ENCODE results near the gene RBM48. TPM values are rescaled to one million over a fixed set of nuclear protein-coding genes. Genes with fewer than 3 reads are reported as not detected.

Gene RBM48
- 14.6 TPM for total RNA-seq (2021; ENCODE audit: unreplicated experiment)
- 8.0 and 11.5 TPM in 2 replicates for polyA plus RNA-seq (2012)
- percentile 85 among the genes with signal in this experiment for Bru-seq, nascent RNA
- BruChase-seq, experiment 1, labeled RNA remaining after a 6-hour chase: percentile 69 among the genes with signal in this experiment
- percentile 84 among the genes with signal in this experiment for BruChase-seq, experiment 2, labeled RNA remaining after a 2-hour chase
- long read RNA-seq, transcript RBM48-201 (5 exons, 1,742 nt): major isoform, 14 of 37 reads
- long read RNA-seq, partial matches to known transcripts: 1 of 37 reads
- long read RNA-seq, other reads (novel, unspliced or antisense): 21 of 37 reads

- Histone ChIP-seq H2AFZ (ENCODE audit: low read depth, low read length, poor library complexity, severe bottlenecking) (peak within 1 kb of the TSS; percentile 51), H3K9me3 (ENCODE audit: control insufficient read depth in 1 of 2, insufficient read depth in 1 of 2, low read depth in 1 of 2, low read length in 2 of 2) (no peaks in the 10 kb centered on the region), H3K27ac (ENCODE audit: low read depth, low read length) (peak within 1 kb of the TSS; percentile 79), H3K9ac (ENCODE audit: low read length) (peak within 1 kb of the TSS; percentile 91), H3K4me2 (ENCODE audit: low read length) (peak within 1 kb of the TSS; percentile 88), H3K36me3 (ENCODE audit: control insufficient read depth in 1 of 2, insufficient read depth in 2 of 2, low read length in 2 of 2) (peaks cover 8 to 17% of the 10 kb centered on the region in 2 experiments; a peak in 3 of 4 replicates), H3K9me2 (ENCODE audit: insufficient read depth) (no peaks in the 10 kb centered on the region), H4K20me1 (ENCODE audit: insufficient read depth) (no peaks in the 10 kb centered on the region), H3K4me1 (ENCODE audit: control insufficient read depth in 1 of 2, insufficient read depth in 2 of 2, low read length in 2 of 2) (peaks cover 5 to 12% of the 10 kb centered on the region in 2 experiments; a peak in 3 of 4 replicates), H3K4me3 (replicated peaks in 1 of 2; ENCODE audit: low read depth in 1 of 2, low read length in 2 of 2) (peak within 1 kb of the TSS; percentile 83 to 85), H3K79me2 (ENCODE audit: insufficient read depth, low read length) (peaks cover 43% of the 10 kb centered on the region), H3K27me3 (ENCODE audit: insufficient read depth, low read length) (no peaks in the 10 kb centered on the region)
- no TSS peak for BruUV-seq (replicated peaks)
- ChIA-PET POLR2A (interaction anchor here (0.9 kb wide), 2 partner anchors 14 to 62 kb away, joined by 4 read pairs; partner anchors contain the start of gene FAM133B), RAD21 (ENCODE audit: low non-redundant PET in 1 of 2, low total read pairs in 2 of 2, uncharacterized antibody in 2 of 2, unreplicated experiment in 2 of 2) (interaction anchor here (0.7 kb wide), 2 partner anchors 38 to 1184 kb away, joined by 3 read pairs; no protein-coding TSS in a partner anchor), CTCF (interaction anchor here (0.7 to 1.3 kb wide), 5 partner anchors 11 to 82 kb away, joined by 3 to 6 read pairs (median 4); partner anchors contain the start of genes FAM133B and GATAD1)
- intact Hi-C loops (cut with micrococcal nuclease): loop anchor here (5.0 kb wide), 2 partner anchors 304 to 704 kb away; partner anchors contain the start of gene VPS50
- DNase-seq (ENCODE audit: low read depth, low spot score) (peak; percentile 99), ATAC-seq (peak; percentile 95)
- TF ChIP-seq ZFX (IDR thresholded peaks at IDR 0.05) (peak; percentile 79), CBX3 (IDR thresholded peaks at IDR 0.05; ENCODE audit: low read depth) (peak; percentile 94), EGR1 (IDR thresholded peaks at IDR 0.05; ENCODE audit: low read depth) (peak; percentile 74), JUND (IDR thresholded peaks at IDR 0.05) (no peak), CTCF (IDR thresholded peaks at IDR 0.05 in 2 of 3, conservative IDR thresholded peaks at IDR 0.05 in 1 of 3; ENCODE audit: borderline replicate concordance in 1 of 3, insufficient read depth in 1 of 3, low read depth in 2 of 3, low read length in 2 of 3) (peak in 2 of 3 experiments; percentile 12 to 53; a peak in 2 of 6 replicates), ZBTB33 (IDR thresholded peaks at IDR 0.05; ENCODE audit: extremely low read depth, insufficient replicate concordance, low read length) (peak; percentile 58), ZNF274 (IDR thresholded peaks at IDR 0.05; ENCODE audit: low read depth, low read length) (no peak), TCF7L2 (IDR thresholded peaks at IDR 0.05; ENCODE audit: borderline replicate concordance, extremely low read depth, insufficient read depth, insufficient read length) (peak; percentile 97), SP1 (IDR thresholded peaks at IDR 0.05; ENCODE audit: low read depth) (peak; percentile 98), RAD21 (IDR thresholded peaks at IDR 0.05; ENCODE audit: low read depth) (no peak), MAX (IDR thresholded peaks at IDR 0.05) (peak; percentile 78), POLR2AphosphoS5 (IDR thresholded peaks at IDR 0.05; ENCODE audit: low read depth, low read length) (peak; percentile 74), EZH2 (IDR thresholded peaks at IDR 0.05) (no peak), SRF (IDR thresholded peaks at IDR 0.05; ENCODE audit: low read depth) (peak; percentile 91), YY1 (IDR thresholded peaks at IDR 0.05; ENCODE audit: extremely low read depth, insufficient replicate concordance, low read depth, low read length) (peak; percentile 99), SIN3A (IDR thresholded peaks at IDR 0.05; ENCODE audit: low read depth) (peak; percentile 79)
Measured at GRCh38 chr7:92528188-92528957, at the start of gene RBM48, which contains the start of gene PEX1. RBM48 (plus strand) TSS chr7:92528795; CDS start chr7:92528814, 19 bp downstream. PEX1 (minus strand) TSS chr7:92528520; CDS start chr7:92528435, 85 bp downstream.

Data from HCT116 (cell line).